HG03439 (cell line): ENCODE results near the gene TRIM14.
"Not testable (repeated sequence)": the region's sequence is repeated elsewhere in the genome, so short reads cannot be mapped to it uniquely, and the experiment has no call there.

Source experiments
- ATAC-seq: cut with Tn5 transposase; IDR thresholded peaks from one replicate; pipeline ENCODE4 v1.9.1; 2021; ENCODE audit warnings: mild to moderate bottlenecking, moderate library complexity; ENCODE audit not compliant: unreplicated experiment

Gene TRIM14

GRCh38 chr9:98117097-98117496 lies 1.9 kb downstream of the TRIM14 start:
- ATAC-seq, result not testable (repeated sequence)

GRCh38 chr9:98109052-98109451 lies 10.0 kb downstream of the TRIM14 start:
- ATAC-seq, result no peak

GRCh38 chr9:98108531-98109031 lies 10.4 kb downstream of the TRIM14 start:
- no peak for ATAC-seq

- ATAC-seq, result no peak
Measured at GRCh38 chr9:98107926-98108325, 11.1 kb downstream of the TRIM14 start.

GRCh38 chr9:98105006-98105405 lies 14.0 kb downstream of the TRIM14 start:
- no peak for ATAC-seq

- no peak for ATAC-seq
Measured at GRCh38 chr9:98104445-98104881, 14.6 kb downstream of the TRIM14 start.

GRCh38 chr9:98101868-98102273 lies 17.2 kb downstream of the TRIM14 start:
- ATAC-seq, result peak; percentile 93

- peak; percentile 3 for ATAC-seq
Measured at GRCh38 chr9:98101416-98101815, 17.6 kb downstream of the TRIM14 start.

GRCh38 chr9:98100456-98100855 lies 18.6 kb downstream of the TRIM14 start:
- ATAC-seq, result no peak

GRCh38 chr9:98099898-98100297 lies 19.1 kb downstream of the TRIM14 start:
- no peak for ATAC-seq

- no peak for ATAC-seq
Measured at GRCh38 chr9:98099346-98099745, 19.7 kb downstream of the TRIM14 start.

GRCh38 chr9:98097836-98098235 lies 21.2 kb downstream of the TRIM14 start:
- no peak for ATAC-seq

GRCh38 chr9:98096091-98096490 lies 22.9 kb downstream of the TRIM14 start:
- no peak for ATAC-seq

GRCh38 chr9:98095401-98095800 lies 23.6 kb downstream of the TRIM14 start:
- no peak for ATAC-seq

- no peak for ATAC-seq
Measured at GRCh38 chr9:98094851-98095250, 24.2 kb downstream of the TRIM14 start.

- no peak for ATAC-seq
Measured at GRCh38 chr9:98094316-98094715, 24.7 kb downstream of the TRIM14 start.

- ATAC-seq, result no peak
Measured at GRCh38 chr9:98092613-98092931, 26.4 kb downstream of the TRIM14 start.

GRCh38 chr9:98091735-98092612 lies 27.0 kb downstream of the TRIM14 start:
- no peak for ATAC-seq

GRCh38 chr9:98090674-98091073 lies 28.3 kb downstream of the TRIM14 start:
- not testable (repeated sequence) for ATAC-seq

- ATAC-seq, result no peak
Measured at GRCh38 chr9:98087420-98088354, 31.3 kb downstream of the TRIM14 start.

GRCh38 chr9:98086461-98086860 lies 32.6 kb downstream of the TRIM14 start:
- ATAC-seq, result no peak

GRCh38 chr9:98085944-98086343 lies 33.1 kb downstream of the TRIM14 start:
- no peak for ATAC-seq
